Embryonic facial prominence (tissue), 1 donor: ENCODE measurements around the gene UBE2F.
"Not testable (repeated sequence)": the region's sequence is repeated elsewhere in the genome, so short reads cannot be mapped to it uniquely, and the experiment has no call there.

Experiments used
- DNase-seq: peaks from one replicate; pipeline ENCODE4 v3.0.0-alpha.2; 2016; ENCODE audit errors: extremely low spot score

The UBE2F gene

GRCh38 chr2:238019962-238020361 is 53.1 kb downstream of the UBE2F start:
- DNase-seq, result no peak

GRCh38 chr2:238020816-238021215 is 54.0 kb downstream of the UBE2F start:
- DNase-seq, result no peak

GRCh38 chr2:238021327-238021726 is 54.5 kb downstream of the UBE2F start:
- no peak for DNase-seq

- DNase-seq, result no peak
Observed at GRCh38 chr2:238022594-238023157, 55.9 kb downstream of the UBE2F start.

GRCh38 chr2:238023608-238024007 is 56.8 kb downstream of the UBE2F start:
- DNase-seq, result no peak

- DNase-seq, result no peak
Observed at GRCh38 chr2:238024986-238025385, 58.2 kb downstream of the UBE2F start.

GRCh38 chr2:238025741-238026360 is 59.0 kb downstream of the UBE2F start:
- DNase-seq, result no peak

- DNase-seq, result no peak
Observed at GRCh38 chr2:238027058-238027457, 60.2 kb downstream of the UBE2F start.

GRCh38 chr2:238027591-238028415 is 61.0 kb downstream of the UBE2F start:
- no peak for DNase-seq

GRCh38 chr2:238029853-238030252 is 63.0 kb downstream of the UBE2F start:
- DNase-seq, result no peak

- DNase-seq, result no peak
Observed at GRCh38 chr2:238030422-238031155, 63.8 kb downstream of the UBE2F start.

GRCh38 chr2:238031751-238032150 is 64.9 kb downstream of the UBE2F start:
- no peak for DNase-seq

GRCh38 chr2:238032755-238033337 is 66.0 kb downstream of the UBE2F start:
- no peak for DNase-seq

- not testable (repeated sequence) for DNase-seq
Observed at GRCh38 chr2:238033991-238034390, 67.2 kb downstream of the UBE2F start.

- no peak for DNase-seq
Observed at GRCh38 chr2:238038203-238038602, 71.4 kb downstream of the UBE2F start.

- DNase-seq, result no peak
Observed at GRCh38 chr2:238039151-238039550, 72.3 kb downstream of the UBE2F start.

- no peak for DNase-seq
Observed at GRCh38 chr2:238039985-238040384, 73.2 kb downstream of the UBE2F start.

- no peak for DNase-seq
Observed at GRCh38 chr2:238040918-238041317, 74.1 kb downstream of the UBE2F start.

GRCh38 chr2:238042090-238042489 is 75.3 kb downstream of the UBE2F start:
- no peak for DNase-seq

- DNase-seq, result no peak
Observed at GRCh38 chr2:238042849-238043584, 76.2 kb downstream of the UBE2F start.

- DNase-seq, result no peak
Observed at GRCh38 chr2:238043851-238044250, 77.0 kb downstream of the UBE2F start.
